Measurements from ENCODE around the gene CIBAR2. TPM values are rescaled to one million over a fixed set of nuclear protein-coding genes. Genes with fewer than 3 reads are reported as not detected.
"Not testable (repeated sequence)": the region's sequence is repeated elsewhere in the genome, so short reads cannot be mapped to it uniquely, and the experiment has no call there.

Gene CIBAR2
- total and polyA plus RNA-seq, 10 of the 15 experiments (the other 5 are each of a cell fraction or from before 2014, with no cell fraction given), result 0.05 to 0.16 (median 0.07) TPM; not detected in 7

DNA sequence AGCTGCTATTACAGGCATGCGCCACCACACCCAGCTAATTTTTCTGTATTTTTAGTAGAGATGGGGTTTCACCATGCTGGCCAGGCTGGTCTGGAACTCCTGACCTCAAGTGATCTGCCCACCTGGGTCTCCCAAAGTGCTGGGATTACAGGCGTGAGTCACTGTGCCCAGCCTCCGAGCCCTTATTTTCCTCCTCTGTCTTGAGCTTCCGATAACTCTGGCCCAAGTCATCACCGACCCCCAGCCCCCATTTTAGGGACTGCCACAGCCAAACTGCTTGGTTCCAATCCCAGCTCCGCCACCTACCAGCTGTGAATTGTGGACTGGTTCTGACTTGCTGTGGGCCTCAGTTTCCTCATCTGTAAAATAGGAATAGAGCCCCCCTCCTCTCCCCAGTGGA is 11.2 kb upstream of the CIBAR2 start:
- H3K79me2 ChIP-seq (ENCODE audit: control insufficient read depth, insufficient read depth, low read length); ATAC-seq; H3K9me3 ChIP-seq (replicated peaks; ENCODE audit: control insufficient read depth, insufficient read depth, low read length); H3K27me3 ChIP-seq (replicated peaks in 1 of 2; ENCODE audit: control insufficient read depth in 2 of 2, insufficient read depth in 2 of 2, low read length in 1 of 2); H3K4me1 ChIP-seq (ENCODE audit: control insufficient read depth, insufficient read depth, low read length); H4K20me1 ChIP-seq (ENCODE audit: control insufficient read depth, insufficient read depth); H2AFZ ChIP-seq (ENCODE audit: control insufficient read depth, low read depth, low read length); H3K4me3 ChIP-seq; H3K27ac ChIP-seq (ENCODE audit: control insufficient read depth, insufficient read depth); H3K9ac ChIP-seq (ENCODE audit: control insufficient read depth, insufficient read depth, low read length); intact Hi-C loops (cut with micrococcal nuclease; ENCODE audit: unreplicated experiment); FAIRE-seq; DNase-seq (ENCODE audit: low read depth, low spot score); in situ Hi-C loops (cut with MboI); H3K36me3 ChIP-seq (ENCODE audit: control insufficient read depth in 2 of 2, insufficient read depth in 2 of 2, low read length in 1 of 2); H3K4me2 ChIP-seq (ENCODE audit: control insufficient read depth, insufficient read depth); BruUV-seq (replicated peaks): not testable (repeated sequence)
- CTCF ChIA-PET, result interaction anchor here (0.6 to 1.6 kb wide), 3 partner anchors 9 to 139 kb away, joined by 3 to 5 read pairs (median 4); no protein-coding TSS in a partner anchor
- SMC1A ChIA-PET (ENCODE audit: uncharacterized antibody, unreplicated experiment), result interaction anchor here (0.7 kb wide), 1 partner anchor 198 kb away, joined by 3 read pairs; no protein-coding TSS in a partner anchor
- POLR2A ChIA-PET, result interaction anchor here (0.7 kb wide), 1 partner anchor 113 kb away, joined by 5 read pairs; no protein-coding TSS in a partner anchor
- RAD21 ChIA-PET (ENCODE audit: unreplicated experiment), result interaction anchor here (1.2 kb wide), 1 partner anchor 16 kb away, joined by 3 read pairs; no protein-coding TSS in a partner anchor
- 50% methylated on average over 6 of the region's 6 CpGs for WGBS (ENCODE audit: insufficient coverage, insufficient replicate concordance, low lambda C conversion rate, missing lambda C conversion rate)

- Histone ChIP-seq H2AFZ (ENCODE audit: control insufficient read depth, low read depth, low read length) (no peak overlapping the region), H3K4me2 (ENCODE audit: control insufficient read depth, insufficient read depth) (no peak overlapping the region), H3K9me3 (replicated peaks; ENCODE audit: control insufficient read depth, insufficient read depth, low read length) (no peaks in the 10 kb centered on the region; the same call in 2 of the 3 replicates), H4K20me1 (ENCODE audit: control insufficient read depth, insufficient read depth) (no peaks in the 10 kb centered on the region), H3K79me2 (ENCODE audit: control insufficient read depth, insufficient read depth, low read length) (no peaks in the 10 kb centered on the region), H3K36me3 (ENCODE audit: control insufficient read depth in 2 of 2, insufficient read depth in 2 of 2, low read length in 1 of 2) (no peaks in the 10 kb centered on the region), H3K9ac (ENCODE audit: control insufficient read depth, insufficient read depth, low read length) (no peak overlapping the region), H3K4me3 (no peak overlapping the region), H3K27me3 (replicated peaks in 1 of 2; ENCODE audit: control insufficient read depth in 2 of 2, insufficient read depth in 2 of 2, low read length in 1 of 2) (no peaks in the 10 kb centered on the region), H3K4me1 (ENCODE audit: control insufficient read depth, insufficient read depth, low read length) (peaks cover 2% of the 10 kb centered on the region; the same call in 1 of the 2 replicates), H3K27ac (ENCODE audit: control insufficient read depth, insufficient read depth) (no peak overlapping the region)
- RAD21 ChIA-PET (ENCODE audit: unreplicated experiment), result no interaction called here
- WGBS (ENCODE audit: insufficient coverage, insufficient replicate concordance, low lambda C conversion rate, missing lambda C conversion rate), result 65% methylated on average over 4 of the region's 4 CpGs
- POLR2A ChIA-PET, result interaction anchor here (0.5 kb wide), 1 partner anchor 104 kb away, joined by 4 read pairs; no protein-coding TSS in a partner anchor
- TF ChIP-seq E4F1 (IDR thresholded peaks at IDR 0.05; ENCODE audit: borderline replicate concordance, partially characterized antibody) (no peak), WRNIP1 (IDR thresholded peaks at IDR 0.05; ENCODE audit: borderline replicate concordance, low read depth, low read length) (no peak), BCL11A (IDR thresholded peaks at IDR 0.05; ENCODE audit: low read depth, low read length) (no peak), CREM (IDR thresholded peaks at IDR 0.05; ENCODE audit: low read depth) (no peak), IKZF1 (conservative IDR thresholded peaks at IDR 0.05) (no peak), TCF3 (IDR thresholded peaks at IDR 0.05; ENCODE audit: borderline replicate concordance, insufficient read depth, low read depth, low read length) (no peak), RCOR1 (conservative IDR thresholded peaks at IDR 0.05; ENCODE audit: low read depth, low read length) (no peak)
- DNase-seq (ENCODE audit: low read depth, low spot score), result no peak
- CTCF ChIA-PET, result interaction anchor here (1.3 to 1.7 kb wide), 3 partner anchors 16 to 133 kb away, joined by 3 to 4 read pairs (median 4); no protein-coding TSS in a partner anchor
- SMC1A ChIA-PET (ENCODE audit: uncharacterized antibody, unreplicated experiment), result interaction anchor here (1.2 kb wide), 1 partner anchor 125 kb away, joined by 3 read pairs; no protein-coding TSS in a partner anchor
- FAIRE-seq, result no peak
- in situ Hi-C loops (cut with MboI), result no loop called here
- intact Hi-C loops (cut with micrococcal nuclease; ENCODE audit: unreplicated experiment), result no loop called here
- BruUV-seq (replicated peaks), result no TSS peak
- ATAC-seq, result no peak
Measured at GRCh38 chr16:85120006-85120340, 7.7 kb upstream of the CIBAR2 start.
